ENCODE results near the gene GTPBP4.
"Not testable (repeated sequence)": the region's sequence is repeated elsewhere in the genome, so short reads cannot be mapped to it uniquely, and the experiment has no call there.

GTPBP4 gene

GRCh38 chr10:1056326-1057105 is 68.3 kb downstream of the GTPBP4 start, which contains the start of gene WDR37:
WDR37 (plus strand) TSS chr10:1056385; CDS start chr10:1072156, 15,771 bp downstream.
- DNase-seq (ENCODE audit: low read depth in 2 of 2): peak; percentile 66 to 87

GRCh38 chr10:1057106-1057657 is 68.9 kb downstream of the GTPBP4 start:
- DNase-seq (ENCODE audit: low read depth in 2 of 2): no peak

GRCh38 chr10:1058017-1058416 is 69.8 kb downstream of the GTPBP4 start:
- no peak for DNase-seq (ENCODE audit: low read depth in 2 of 2)

- no peak for DNase-seq (ENCODE audit: low read depth in 2 of 2)
Measured at GRCh38 chr10:1059902-1060301, 71.7 kb downstream of the GTPBP4 start.

GRCh38 chr10:1061930-1062774 is 73.9 kb downstream of the GTPBP4 start:
- DNase-seq (ENCODE audit: low read depth in 2 of 2): no peak

GRCh38 chr10:1063232-1063865 is 75.1 kb downstream of the GTPBP4 start:
- no peak for DNase-seq (ENCODE audit: low read depth in 2 of 2)

GRCh38 chr10:1064964-1065247 is 76.7 kb downstream of the GTPBP4 start:
- DNase-seq (ENCODE audit: low read depth in 2 of 2): no peak

- not testable (repeated sequence) for DNase-seq (ENCODE audit: low read depth in 2 of 2)
Measured at GRCh38 chr10:1066734-1067133, 78.5 kb downstream of the GTPBP4 start.

- DNase-seq (ENCODE audit: low read depth in 2 of 2): no peak
Measured at GRCh38 chr10:1068380-1069361, 80.4 kb downstream of the GTPBP4 start.
